Measurements from ENCODE around the gene SOHLH1. TPM values are rescaled to one million over a fixed set of nuclear protein-coding genes. Genes with fewer than 3 reads are reported as not detected.
A peak's percentile ranks its signal among the peaks of the same experiment; 100 is the strongest.

The SOHLH1 gene
- total and polyA plus RNA-seq, 3 donors from 2014 or later: 18.4 to 32.7 (median 18.7) TPM

DNA sequence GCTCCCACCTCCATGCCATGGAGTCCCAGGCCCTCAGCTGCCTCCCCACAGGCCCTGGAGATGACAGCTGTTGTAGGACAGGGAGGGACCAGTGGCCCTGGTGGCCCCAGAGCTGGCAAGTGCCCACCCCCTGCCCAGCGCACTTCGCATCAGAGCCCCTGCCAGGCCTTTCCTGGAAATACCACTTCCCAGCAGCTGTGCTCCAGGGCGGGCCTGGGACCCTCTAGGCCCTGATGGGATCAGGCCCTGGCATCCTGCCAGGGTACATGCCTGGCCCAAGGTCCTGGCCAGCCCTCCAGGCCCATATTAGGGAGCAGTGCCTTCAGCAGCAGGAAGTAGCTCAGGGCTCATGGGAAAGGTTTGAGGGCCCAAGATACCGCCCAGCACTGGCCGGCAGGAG, 5.2 kb upstream of the SOHLH1 start:
- H3K9me3 ChIP-seq: no peaks in the 10 kb centered on the region
- DNase-seq: peak; percentile 62
- TF ChIP-seq, protein P1, sequence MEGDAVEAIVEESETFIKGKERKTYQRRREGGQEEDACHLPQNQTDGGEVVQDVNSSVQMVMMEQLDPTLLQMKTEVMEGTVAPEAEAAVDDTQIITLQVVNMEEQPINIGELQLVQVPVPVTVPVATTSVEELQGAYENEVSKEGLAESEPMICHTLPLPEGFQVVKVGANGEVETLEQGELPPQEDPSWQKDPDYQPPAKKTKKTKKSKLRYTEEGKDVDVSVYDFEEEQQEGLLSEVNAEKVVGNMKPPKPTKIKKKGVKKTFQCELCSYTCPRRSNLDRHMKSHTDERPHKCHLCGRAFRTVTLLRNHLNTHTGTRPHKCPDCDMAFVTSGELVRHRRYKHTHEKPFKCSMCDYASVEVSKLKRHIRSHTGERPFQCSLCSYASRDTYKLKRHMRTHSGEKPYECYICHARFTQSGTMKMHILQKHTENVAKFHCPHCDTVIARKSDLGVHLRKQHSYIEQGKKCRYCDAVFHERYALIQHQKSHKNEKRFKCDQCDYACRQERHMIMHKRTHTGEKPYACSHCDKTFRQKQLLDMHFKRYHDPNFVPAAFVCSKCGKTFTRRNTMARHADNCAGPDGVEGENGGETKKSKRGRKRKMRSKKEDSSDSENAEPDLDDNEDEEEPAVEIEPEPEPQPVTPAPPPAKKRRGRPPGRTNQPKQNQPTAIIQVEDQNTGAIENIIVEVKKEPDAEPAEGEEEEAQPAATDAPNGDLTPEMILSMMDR (IDR thresholded peaks at IDR 0.05): no peak
- TF ChIP-seq POLR2A (IDR thresholded peaks at IDR 0.05): no peak
- no peaks in the 10 kb centered on the region for H3K36me3 ChIP-seq (ENCODE audit: low read depth, missing control alignments)
- peaks cover 26% of the 10 kb centered on the region for H3K4me1 ChIP-seq
- no peak overlapping the region for H3K4me3 ChIP-seq
- no peaks in the 10 kb centered on the region for H3K27me3 ChIP-seq
- WGBS, 2 donors: 62% methylated on average over 5 of the region's 5 CpGs; no CpG with 5 or more reads in 1 of the 2 donors
- intact Hi-C loops (cut with DNase I; ENCODE audit: low total_unique reads): no loop called here
- H3K27ac ChIP-seq: no peak overlapping the region

DNA sequence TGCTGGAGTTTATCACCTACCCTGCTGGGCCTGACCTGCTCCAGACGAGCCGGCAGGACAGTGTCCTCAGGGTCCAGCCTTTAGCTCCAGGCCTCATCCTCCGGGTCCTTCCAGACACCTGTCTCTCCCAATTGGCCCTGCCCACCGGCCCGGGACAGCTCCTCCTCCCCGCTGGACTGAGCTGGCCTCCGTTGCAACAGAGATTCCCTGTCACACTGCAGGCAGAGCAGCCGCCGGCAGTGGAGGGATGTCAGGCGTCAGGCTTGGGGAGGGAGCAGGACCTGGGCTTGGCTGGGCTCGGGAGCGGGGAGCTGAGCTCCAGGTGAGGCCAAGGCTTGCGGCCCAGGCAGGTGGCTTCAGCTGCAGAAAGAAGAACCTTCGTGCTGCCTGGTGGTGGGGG, 4.4 kb upstream of the SOHLH1 start:
- intact Hi-C loops (cut with DNase I; ENCODE audit: low total_unique reads): no loop called here

DNA sequence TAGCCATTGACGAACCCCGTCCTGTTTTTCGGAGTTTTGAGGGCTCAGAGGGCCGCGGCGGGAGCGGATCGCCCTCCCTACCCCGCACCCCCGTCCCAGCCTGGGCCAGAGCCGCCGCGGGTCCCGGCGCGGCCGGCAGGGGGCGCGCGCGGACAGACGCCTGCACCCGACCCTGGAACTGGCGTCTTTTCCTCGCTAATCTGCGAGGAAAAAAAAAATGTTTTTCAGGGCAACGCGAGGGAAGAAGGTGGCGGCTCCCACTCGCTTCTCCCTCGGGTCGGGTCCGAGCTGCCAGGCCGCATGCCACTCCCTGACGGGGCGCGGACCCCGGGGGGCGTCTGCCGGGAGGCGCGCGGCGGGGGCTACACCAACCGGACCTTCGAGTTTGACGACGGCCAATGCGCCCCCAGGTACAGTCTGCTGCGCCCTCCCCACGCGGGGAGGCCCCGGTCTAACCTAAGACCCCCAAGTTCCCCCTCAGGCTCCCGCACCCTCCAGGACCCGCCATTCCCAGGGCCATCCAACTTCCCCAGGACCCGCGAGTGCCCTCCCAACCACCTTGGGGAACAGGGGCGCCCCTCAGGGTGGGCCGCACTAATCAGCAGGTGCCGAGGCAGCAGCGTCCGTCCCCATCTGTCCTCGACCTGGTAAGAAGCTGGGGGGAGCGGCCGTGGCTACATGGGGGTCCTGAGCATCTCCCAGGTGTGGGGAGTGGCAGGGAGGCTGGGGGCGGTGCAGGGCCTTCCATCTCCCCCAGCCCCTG, 2.9 kb upstream of the SOHLH1 start, which contains the start of gene KCNT1:
Gene KCNT1 (plus strand): TSS at position 227 of the 763 bp plus-strand sequence. CDS start 74 bp downstream, at position 301.
- DNase-seq: peak; percentile 75
- Histone ChIP-seq H3K27ac (no peak within 1 kb of the TSS), H3K27me3 (no peaks in the 10 kb centered on the region), H3K4me3 (peak within 1 kb of the TSS; percentile 32 to 40), H3K4me1 (peaks cover 21% of the 10 kb centered on the region), H3K36me3 (ENCODE audit: low read depth, missing control alignments) (no peaks in the 10 kb centered on the region), H3K9me3 (no peaks in the 10 kb centered on the region)
- WGBS, 2 donors: 10% methylated on average over 66 of the region's 66 CpGs; no CpG with 5 or more reads in 1 of the 2 donors
- intact Hi-C loops (cut with DNase I; ENCODE audit: low total_unique reads): no loop called here
- TF ChIP-seq, protein P1 (IDR thresholded peaks at IDR 0.05): peak; percentile 82 to 99 (median 89)
- no peak for TF ChIP-seq POLR2A (IDR thresholded peaks at IDR 0.05)

More for the DNA sequence above, 4.4 kb upstream of the SOHLH1 start:
- H3K9me3 ChIP-seq: no peaks in the 10 kb centered on the region
- no peaks in the 10 kb centered on the region for H3K36me3 ChIP-seq (ENCODE audit: low read depth, missing control alignments)
- no peak overlapping the region for H3K27ac ChIP-seq
- DNase-seq: no peak
- no peak for TF ChIP-seq POLR2A (IDR thresholded peaks at IDR 0.05)
- TF ChIP-seq, protein P1 (IDR thresholded peaks at IDR 0.05): no peak
- 75% methylated on average over 14 of the region's 14 CpGs; no CpG with 5 or more reads in 1 of the 2 donors for whole genome bisulfite sequencing, 2 donors
- no peak overlapping the region for H3K4me3 ChIP-seq
- H3K27me3 ChIP-seq: no peaks in the 10 kb centered on the region
- peaks cover 26% of the 10 kb centered on the region for H3K4me1 ChIP-seq

DNA sequence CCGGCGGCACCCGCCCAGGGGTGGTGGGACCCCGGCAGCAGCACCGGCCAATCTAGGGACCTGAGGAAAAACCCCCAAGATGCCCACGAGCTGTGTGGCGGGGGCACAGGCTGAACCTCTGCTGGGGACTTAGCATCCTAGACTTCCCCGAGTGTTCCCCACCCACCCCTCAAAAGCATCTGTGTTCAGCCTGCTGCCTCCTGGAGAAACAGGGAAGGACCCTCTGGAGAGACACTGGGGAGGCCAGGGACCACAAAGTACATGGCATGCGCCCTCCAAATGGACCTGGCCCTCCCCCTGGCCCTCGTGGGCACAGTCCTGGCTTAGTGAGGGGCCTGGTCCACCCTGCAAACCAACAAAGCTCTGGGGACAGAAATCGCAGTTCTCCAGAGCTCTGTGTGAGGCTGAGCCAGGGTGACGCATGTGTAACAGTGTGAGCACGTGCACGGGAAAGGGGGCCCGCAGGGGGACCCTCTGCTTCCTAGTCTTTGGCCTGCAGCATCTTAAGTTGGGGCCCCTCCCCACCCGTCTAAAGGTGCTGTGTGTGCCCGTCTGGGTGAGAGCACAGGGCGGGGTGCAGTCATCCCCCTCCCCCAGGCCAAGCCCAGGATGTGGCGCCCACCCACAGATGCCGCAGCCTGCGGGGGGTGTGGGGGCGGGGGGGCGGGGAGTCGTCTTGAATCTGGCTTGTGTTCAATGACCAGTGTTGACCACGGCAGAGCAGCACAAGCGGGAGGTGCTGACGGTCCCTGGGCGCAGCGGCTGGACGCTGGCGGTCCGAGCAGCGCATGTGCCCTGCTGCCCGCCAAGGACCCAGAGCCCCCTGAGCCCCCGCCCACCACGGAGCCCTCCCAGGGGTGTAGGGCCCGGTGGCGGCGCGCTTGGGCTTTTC, 2.0 kb upstream of the SOHLH1 start:
- Histone ChIP-seq H3K4me1 (peaks cover 19% of the 10 kb centered on the region), H3K36me3 (ENCODE audit: low read depth, missing control alignments) (no peaks in the 10 kb centered on the region), H3K27me3 (no peaks in the 10 kb centered on the region), H3K4me3 (peak overlapping the region; percentile 32 to 40), H3K9me3 (no peaks in the 10 kb centered on the region), H3K27ac (no peak overlapping the region)
- TF ChIP-seq, protein P1 (IDR thresholded peaks at IDR 0.05): no peak
- no peak for TF ChIP-seq POLR2A (IDR thresholded peaks at IDR 0.05)
- intact Hi-C loops (cut with DNase I; ENCODE audit: low total_unique reads): no loop called here
- WGBS, 2 donors: 20% methylated on average over 40 of the region's 40 CpGs; no CpG with 5 or more reads in 1 of the 2 donors
- DNase-seq: no peak
